Measurements from ENCODE around the gene SLC25A24.
"Not testable (repeated sequence)": the region's sequence is repeated elsewhere in the genome, so short reads cannot be mapped to it uniquely, and the experiment has no call there.

The SLC25A24 gene

GRCh38 chr1:108140177-108140576 lies 60.0 kb downstream of the SLC25A24 start:
- H3K4me3 ChIP-seq (replicated peaks in 1 of 2; ENCODE audit: low read depth in 2 of 2, low read length in 2 of 2), result no peak overlapping the region
- TF ChIP-seq, protein P1, sequence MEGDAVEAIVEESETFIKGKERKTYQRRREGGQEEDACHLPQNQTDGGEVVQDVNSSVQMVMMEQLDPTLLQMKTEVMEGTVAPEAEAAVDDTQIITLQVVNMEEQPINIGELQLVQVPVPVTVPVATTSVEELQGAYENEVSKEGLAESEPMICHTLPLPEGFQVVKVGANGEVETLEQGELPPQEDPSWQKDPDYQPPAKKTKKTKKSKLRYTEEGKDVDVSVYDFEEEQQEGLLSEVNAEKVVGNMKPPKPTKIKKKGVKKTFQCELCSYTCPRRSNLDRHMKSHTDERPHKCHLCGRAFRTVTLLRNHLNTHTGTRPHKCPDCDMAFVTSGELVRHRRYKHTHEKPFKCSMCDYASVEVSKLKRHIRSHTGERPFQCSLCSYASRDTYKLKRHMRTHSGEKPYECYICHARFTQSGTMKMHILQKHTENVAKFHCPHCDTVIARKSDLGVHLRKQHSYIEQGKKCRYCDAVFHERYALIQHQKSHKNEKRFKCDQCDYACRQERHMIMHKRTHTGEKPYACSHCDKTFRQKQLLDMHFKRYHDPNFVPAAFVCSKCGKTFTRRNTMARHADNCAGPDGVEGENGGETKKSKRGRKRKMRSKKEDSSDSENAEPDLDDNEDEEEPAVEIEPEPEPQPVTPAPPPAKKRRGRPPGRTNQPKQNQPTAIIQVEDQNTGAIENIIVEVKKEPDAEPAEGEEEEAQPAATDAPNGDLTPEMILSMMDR (IDR thresholded peaks at IDR 0.05; ENCODE audit: low read depth, low read length), result no peak
- DNase-seq (ENCODE audit: low read depth in 2 of 2), result no peak

- DNase-seq (ENCODE audit: low read depth in 2 of 2); H3K4me3 ChIP-seq (replicated peaks in 1 of 2; ENCODE audit: low read depth in 2 of 2, low read length in 2 of 2): not testable (repeated sequence)
Observed at GRCh38 chr1:108139555-108139954, 60.6 kb downstream of the SLC25A24 start.

DNA sequence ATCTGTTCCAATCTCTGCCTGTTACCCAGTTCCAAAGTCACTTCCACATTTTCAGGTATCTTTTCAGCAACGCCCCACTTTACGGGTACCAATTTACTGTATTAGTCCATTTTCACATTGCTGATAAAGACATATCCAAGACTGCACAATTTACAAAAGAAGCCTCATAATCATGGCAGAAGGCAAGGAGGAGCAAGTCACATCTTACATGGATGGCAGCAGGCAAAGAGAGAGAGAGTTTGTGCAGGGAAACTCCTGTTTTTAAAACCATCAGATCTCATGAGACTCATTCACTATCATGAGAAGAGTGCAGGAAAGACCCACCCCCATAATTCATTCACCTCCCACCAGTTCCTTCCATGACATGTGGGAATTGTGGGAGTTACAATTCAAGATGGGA lies 67.0 kb downstream of the SLC25A24 start:
- not testable (repeated sequence) for H3K4me3 ChIP-seq (replicated peaks in 1 of 2; ENCODE audit: low read depth in 2 of 2, low read length in 2 of 2); DNase-seq (ENCODE audit: low read depth in 2 of 2)

- not testable (repeated sequence) for H3K4me3 ChIP-seq (replicated peaks in 1 of 2; ENCODE audit: low read depth in 2 of 2, low read length in 2 of 2); DNase-seq (ENCODE audit: low read depth in 2 of 2)
Observed at GRCh38 chr1:108132367-108132766, 67.8 kb downstream of the SLC25A24 start.

- not testable (repeated sequence) for H3K4me3 ChIP-seq (replicated peaks in 1 of 2; ENCODE audit: low read depth in 2 of 2, low read length in 2 of 2); DNase-seq (ENCODE audit: low read depth in 2 of 2)
Observed at GRCh38 chr1:108131281-108131680, 68.9 kb downstream of the SLC25A24 start.

- no peak for DNase-seq (ENCODE audit: low read depth in 2 of 2)
- H3K4me3 ChIP-seq (replicated peaks in 1 of 2; ENCODE audit: low read depth in 2 of 2, low read length in 2 of 2), result no peak overlapping the region
- TF ChIP-seq, protein P1 (IDR thresholded peaks at IDR 0.05; ENCODE audit: low read depth, low read length), result no peak
Observed at GRCh38 chr1:108130794-108131193, 69.3 kb downstream of the SLC25A24 start.

- TF ChIP-seq, protein P1 (IDR thresholded peaks at IDR 0.05; ENCODE audit: low read depth, low read length), result no peak
- no peak overlapping the region for H3K4me3 ChIP-seq (replicated peaks in 1 of 2; ENCODE audit: low read depth in 2 of 2, low read length in 2 of 2)
- DNase-seq (ENCODE audit: low read depth in 2 of 2), result no peak
Observed at GRCh38 chr1:108129999-108130398, 70.1 kb downstream of the SLC25A24 start.

GRCh38 chr1:108125312-108126138 lies 74.6 kb downstream of the SLC25A24 start:
- DNase-seq (ENCODE audit: low read depth in 2 of 2), result peak; percentile 86 to 87
- TF ChIP-seq, protein P1 (IDR thresholded peaks at IDR 0.05; ENCODE audit: low read depth, low read length), result peak; percentile 92

GRCh38 chr1:108124622-108125311 lies 75.4 kb downstream of the SLC25A24 start:
- no peak overlapping the region for H3K4me3 ChIP-seq (replicated peaks in 1 of 2; ENCODE audit: low read depth in 2 of 2, low read length in 2 of 2)
- no peak for DNase-seq (ENCODE audit: low read depth in 2 of 2)
- TF ChIP-seq, protein P1 (IDR thresholded peaks at IDR 0.05; ENCODE audit: low read depth, low read length), result no peak

More at GRCh38 chr1:108125312-108126138, 74.6 kb downstream of the SLC25A24 start:
- no peak overlapping the region for H3K4me3 ChIP-seq (replicated peaks in 1 of 2; ENCODE audit: low read depth in 2 of 2, low read length in 2 of 2)

Data from cardiac fibroblast (primary cell).